A204.1 (cell line): ENCODE results near the gene PREX1.

Experiments used
- FAIRE-seq: peaks from 2 replicates; lab custom pipeline; 2012; peaks lifted over from hg19 to GRCh38; lab: Jason Lieb, UNC

Gene PREX1

GRCh38 chr20:48618631-48619030 lies 209.2 kb downstream of the PREX1 start:
- FAIRE-seq: no peak

- no peak for FAIRE-seq
Observed at GRCh38 chr20:48618052-48618451, 209.7 kb downstream of the PREX1 start.

GRCh38 chr20:48617481-48617880 lies 210.3 kb downstream of the PREX1 start:
- FAIRE-seq: no peak

- no peak for FAIRE-seq
Observed at GRCh38 chr20:48616481-48616880, 211.3 kb downstream of the PREX1 start.

GRCh38 chr20:48615871-48616270 lies 211.9 kb downstream of the PREX1 start:
- no peak for FAIRE-seq

- no peak for FAIRE-seq
Observed at GRCh38 chr20:48614593-48615274, 213.1 kb downstream of the PREX1 start.

- no peak for FAIRE-seq
Observed at GRCh38 chr20:48613926-48614325, 213.9 kb downstream of the PREX1 start.

- FAIRE-seq: no peak
Observed at GRCh38 chr20:48612335-48612734, 215.5 kb downstream of the PREX1 start.

GRCh38 chr20:48610996-48611395 lies 216.8 kb downstream of the PREX1 start:
- FAIRE-seq: no peak

- FAIRE-seq: no peak
Observed at GRCh38 chr20:48609491-48609978, 218.3 kb downstream of the PREX1 start.

GRCh38 chr20:48608756-48609155 lies 219.0 kb downstream of the PREX1 start:
- no peak for FAIRE-seq

- FAIRE-seq: no peak
Observed at GRCh38 chr20:48607544-48607865, 220.3 kb downstream of the PREX1 start.

- FAIRE-seq: no peak
Observed at GRCh38 chr20:48606841-48607543, 220.8 kb downstream of the PREX1 start.

GRCh38 chr20:48606172-48606840 lies 221.5 kb downstream of the PREX1 start:
- FAIRE-seq: no peak

GRCh38 chr20:48605364-48606171 lies 222.2 kb downstream of the PREX1 start:
- FAIRE-seq: no peak

GRCh38 chr20:48604936-48605335 lies 222.9 kb downstream of the PREX1 start:
- no peak for FAIRE-seq

- no peak for FAIRE-seq
Observed at GRCh38 chr20:48604426-48604825, 223.4 kb downstream of the PREX1 start.

- FAIRE-seq: no peak
Observed at GRCh38 chr20:48603819-48604405, 223.9 kb downstream of the PREX1 start.

- FAIRE-seq: no peak
Observed at GRCh38 chr20:48603116-48603818, 224.5 kb downstream of the PREX1 start.

GRCh38 chr20:48601798-48602197 lies 226.0 kb downstream of the PREX1 start:
- FAIRE-seq: no peak

- no peak for FAIRE-seq
Observed at GRCh38 chr20:48600470-48600945, 227.3 kb downstream of the PREX1 start.
